NCI-H2227 (cell line): ENCODE results near the gene GRID1.

Source experiments
- DNase-seq: peaks from one replicate; lab custom pipeline; 2025; ENCODE audit not compliant: unreplicated experiment; lab: John Stamatoyannopoulos, UW

GRID1 gene

DNA sequence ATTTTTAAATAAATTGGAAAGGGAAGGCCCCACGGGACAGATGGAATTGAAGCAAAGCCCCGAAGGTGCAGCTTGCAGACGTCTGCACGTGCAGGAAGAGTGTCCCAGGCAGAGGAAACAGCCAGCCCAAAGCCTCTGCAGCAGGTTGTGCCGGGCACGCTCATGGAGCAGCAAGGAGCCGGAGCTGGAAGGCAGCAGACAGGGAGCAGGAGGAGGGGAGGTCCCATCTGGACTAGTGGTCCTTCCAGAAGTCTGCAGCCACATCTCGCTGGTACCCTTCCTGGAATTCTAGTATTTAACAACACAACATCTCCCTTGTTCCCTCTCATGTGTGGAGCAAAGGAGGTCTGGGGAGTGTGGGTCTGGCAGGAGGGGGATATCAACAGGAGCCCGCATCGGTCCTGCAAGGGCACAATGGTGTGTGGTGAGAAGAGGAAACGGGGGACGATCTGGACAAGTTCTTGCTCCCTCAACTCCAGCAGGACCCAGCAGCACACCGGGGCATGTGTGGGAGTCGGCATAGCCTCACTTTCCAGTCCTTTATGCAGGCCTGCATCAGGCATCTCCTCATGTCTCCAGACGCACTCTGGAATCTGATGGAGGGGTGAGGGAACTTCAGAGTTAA is 169.3 kb downstream of the GRID1 start:
- DNase-seq = no peak

DNA sequence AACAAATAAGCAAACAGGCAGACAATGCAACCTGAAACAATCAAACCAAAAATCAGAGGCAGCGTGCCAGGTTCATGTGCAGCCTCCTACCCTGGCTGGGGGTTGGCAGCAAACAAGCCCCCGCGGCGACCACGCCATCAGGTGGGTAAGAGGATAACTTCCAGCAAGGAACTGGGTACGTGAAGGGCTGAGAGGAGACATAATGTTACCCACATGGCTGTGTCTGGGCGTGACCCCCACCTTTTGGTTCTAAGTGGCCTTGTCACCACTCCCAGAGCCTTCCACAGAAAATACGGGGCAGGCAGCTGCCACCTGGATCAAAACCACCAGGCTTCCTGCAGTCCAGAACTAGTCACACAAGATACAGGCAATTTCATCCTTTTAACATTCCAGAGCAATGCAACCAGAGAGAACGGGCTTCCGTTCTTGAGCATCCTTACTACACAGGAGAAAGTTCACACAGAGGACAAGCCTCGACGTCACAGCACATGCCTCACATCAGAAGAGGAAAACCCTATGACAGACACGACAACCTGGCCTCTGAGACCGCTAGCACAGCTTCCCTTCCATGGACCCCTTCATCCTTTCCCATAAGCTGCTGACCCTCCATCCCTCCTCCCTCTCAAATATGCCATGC is 171.0 kb downstream of the GRID1 start:
- DNase-seq = no peak

DNA sequence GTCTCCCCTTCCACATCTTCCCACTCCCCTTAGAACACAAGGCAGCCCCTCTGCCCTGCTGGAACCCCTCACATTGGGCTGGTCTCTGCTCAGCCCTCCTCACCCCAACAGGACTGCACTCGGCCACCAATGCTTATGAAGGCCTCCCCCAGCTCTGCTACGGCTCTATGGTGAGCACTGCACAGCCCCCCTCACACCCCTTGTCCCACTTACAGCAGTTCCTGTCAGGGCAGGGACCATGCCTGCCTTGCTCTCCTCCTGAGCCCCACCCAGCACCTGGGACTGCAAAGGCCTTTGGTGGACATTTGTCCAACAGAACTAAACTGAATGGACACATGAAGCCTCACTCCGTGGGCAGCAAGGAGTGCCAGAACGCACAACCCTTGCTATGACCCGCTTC is 171.9 kb downstream of the GRID1 start:
- DNase-seq = no peak

DNA sequence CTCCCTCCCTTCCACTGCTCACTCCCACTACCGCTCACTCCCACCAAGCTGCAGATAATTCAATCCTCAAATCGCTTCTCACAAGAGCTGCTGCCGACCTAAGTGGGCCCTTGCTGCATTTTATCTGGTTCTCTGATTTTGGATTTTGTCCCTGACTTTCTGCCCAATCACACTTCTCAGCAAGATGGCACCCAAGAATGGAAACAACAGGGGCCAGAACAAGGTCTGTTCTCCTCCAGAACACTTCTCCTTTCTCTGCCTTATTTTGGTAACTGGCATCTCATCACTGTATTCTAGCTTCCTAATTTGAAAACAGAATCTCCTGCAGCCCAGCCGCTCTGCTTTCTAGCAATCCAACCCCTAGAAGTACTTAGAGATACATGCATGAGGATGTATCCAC is 172.8 kb downstream of the GRID1 start:
- DNase-seq = no peak

DNA sequence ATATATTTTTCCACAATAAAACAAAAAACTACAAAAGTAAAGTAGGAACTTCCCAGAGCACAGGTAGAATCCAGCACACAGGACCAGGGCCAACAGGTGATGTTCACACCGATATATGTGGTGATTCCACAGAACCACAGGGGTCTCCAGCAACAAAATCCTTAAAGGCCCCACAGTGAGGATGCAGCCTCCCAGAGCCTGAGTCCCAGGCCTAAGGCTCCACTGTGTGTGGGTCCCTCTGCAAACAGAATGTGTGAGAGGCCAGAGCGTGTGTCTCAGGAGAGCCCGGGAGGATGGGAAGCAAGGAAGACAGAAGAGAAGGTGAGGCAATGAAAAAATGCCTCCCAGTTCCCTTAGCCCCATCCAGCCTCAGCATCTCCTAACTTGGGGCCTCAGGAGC is 173.9 kb downstream of the GRID1 start:
- no peak for DNase-seq

DNA sequence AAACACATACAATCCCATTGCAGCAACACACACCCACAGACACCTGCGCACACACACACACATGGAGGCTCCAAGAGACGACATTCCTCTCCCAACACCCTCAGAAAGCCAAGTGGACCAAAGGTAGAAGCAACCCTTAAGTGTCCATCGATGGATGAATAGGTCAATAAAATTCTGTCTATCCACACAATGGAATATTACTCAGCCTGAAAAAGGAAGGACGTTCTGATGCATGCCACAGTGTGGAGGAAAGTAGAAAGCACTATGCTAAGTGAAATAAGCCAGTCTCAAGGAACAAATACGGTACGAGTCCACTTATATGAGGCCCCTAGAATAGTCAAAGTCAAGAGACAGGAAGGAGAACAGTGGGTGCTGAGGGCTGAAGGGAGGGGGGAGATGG is 174.4 kb downstream of the GRID1 start:
- DNase-seq = no peak

DNA sequence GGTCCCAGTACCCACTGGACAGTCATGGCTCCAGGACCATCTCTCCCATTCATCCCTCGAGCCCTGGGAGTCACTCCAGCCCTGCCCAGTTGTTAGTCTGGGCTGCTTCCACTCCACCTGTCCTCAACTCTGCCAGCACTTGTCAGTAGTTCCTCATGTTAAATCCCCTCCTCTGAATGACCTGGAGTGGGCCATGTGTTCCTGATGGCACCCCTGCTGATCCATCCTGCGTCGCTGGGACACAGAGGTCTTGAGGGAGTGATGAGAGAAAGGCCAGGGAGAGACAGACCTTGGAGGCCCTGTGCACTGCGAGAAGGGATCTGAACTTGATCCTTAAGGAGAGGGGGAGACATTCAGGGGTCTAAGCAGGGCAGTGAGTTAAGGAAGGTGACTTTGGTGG is 174.9 kb downstream of the GRID1 start:
- no peak for DNase-seq

DNA sequence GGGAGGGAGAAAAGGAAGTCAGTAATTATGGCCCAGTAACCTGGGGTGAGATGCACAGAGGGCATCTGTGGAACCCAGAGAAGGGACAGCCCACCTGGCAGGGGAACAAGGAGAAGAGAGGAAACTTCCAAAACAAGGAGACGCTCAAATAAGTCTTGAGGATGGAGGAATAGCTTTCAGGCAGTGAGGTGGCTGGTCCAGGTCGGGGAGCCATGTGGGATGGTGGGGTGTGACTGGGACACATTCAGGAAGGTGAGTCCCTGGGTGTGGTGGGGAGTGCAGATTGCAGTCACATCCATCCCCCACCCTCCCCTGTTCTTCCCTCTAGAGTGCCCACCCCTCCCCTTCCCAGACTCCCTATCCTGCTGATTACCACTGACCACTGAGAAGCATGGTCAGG is 175.4 kb downstream of the GRID1 start:
- no peak for DNase-seq

DNA sequence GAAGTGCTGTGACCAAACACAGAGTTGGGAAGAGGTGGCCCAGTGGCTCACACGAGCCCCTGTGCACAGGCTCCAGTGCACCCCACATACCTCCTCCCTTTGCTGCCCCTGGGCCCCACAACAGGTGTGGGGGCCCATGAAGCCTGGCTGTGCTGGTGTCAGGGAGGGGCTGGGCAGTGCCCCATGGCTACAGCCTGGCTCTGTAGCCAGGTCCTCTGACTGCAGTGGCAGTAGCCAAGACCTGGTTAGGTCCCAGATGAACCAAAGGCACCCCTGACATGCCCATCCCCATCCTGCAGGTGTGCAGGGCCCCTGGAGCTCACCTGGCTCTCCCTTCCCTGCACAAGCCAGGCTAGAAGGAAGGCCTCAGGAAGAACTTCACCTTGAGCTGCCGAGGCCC is 176.3 kb downstream of the GRID1 start:
- no peak for DNase-seq

DNA sequence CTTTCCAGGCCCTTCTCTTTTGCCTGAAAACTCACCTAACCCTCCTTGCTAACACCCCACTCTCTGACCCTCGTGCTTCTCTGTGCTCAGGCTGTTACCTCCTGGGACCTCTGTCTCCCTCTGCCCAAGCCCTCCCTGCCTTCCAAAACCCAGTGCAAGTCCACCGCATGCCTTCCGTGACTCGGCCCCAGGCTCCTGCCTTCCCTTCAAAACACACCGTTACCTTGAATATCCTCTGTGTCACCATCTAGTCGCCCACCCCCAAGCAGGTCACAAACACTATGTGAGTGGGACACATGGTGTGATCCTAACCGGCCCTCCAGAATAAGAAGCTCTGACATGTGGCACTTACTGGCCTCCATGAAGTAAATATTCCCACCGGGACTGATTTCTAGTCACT is 176.7 kb downstream of the GRID1 start:
- DNase-seq = no peak

DNA sequence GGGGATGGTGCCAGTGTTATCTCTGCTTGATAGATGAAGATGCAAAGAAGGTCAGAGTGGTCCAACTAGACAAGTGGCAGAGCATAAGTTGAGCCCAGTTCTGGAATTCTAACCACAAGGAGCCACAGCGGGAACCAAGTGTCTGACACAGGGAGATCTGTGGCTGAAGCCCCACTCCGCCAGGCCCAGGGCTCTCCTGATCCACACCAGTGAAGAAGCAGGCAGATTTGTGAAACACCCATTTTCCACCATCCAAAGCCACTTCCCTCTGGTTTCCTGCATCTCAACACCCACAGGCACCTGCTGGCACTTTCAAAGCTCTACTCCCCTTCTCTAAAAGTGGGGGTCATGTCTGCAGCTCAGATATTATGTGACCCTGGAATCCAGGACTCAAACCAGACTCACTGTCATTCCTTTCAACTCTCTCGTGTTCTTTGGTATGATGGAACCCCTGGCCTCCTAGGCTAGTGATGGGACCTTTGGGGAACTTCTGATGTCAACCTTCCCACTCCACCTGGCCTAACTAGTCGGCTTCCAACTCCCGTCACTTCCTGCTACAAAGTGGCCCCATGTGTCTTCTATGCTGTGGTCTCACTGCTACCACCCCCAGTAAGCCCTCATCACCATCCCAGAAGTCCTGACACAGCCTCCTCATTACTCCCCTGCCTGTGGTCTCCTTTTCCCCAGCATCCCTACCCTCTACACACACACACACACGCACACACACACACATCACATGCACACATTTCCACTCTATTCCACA is 177.6 kb downstream of the GRID1 start:
- DNase-seq = no peak

DNA sequence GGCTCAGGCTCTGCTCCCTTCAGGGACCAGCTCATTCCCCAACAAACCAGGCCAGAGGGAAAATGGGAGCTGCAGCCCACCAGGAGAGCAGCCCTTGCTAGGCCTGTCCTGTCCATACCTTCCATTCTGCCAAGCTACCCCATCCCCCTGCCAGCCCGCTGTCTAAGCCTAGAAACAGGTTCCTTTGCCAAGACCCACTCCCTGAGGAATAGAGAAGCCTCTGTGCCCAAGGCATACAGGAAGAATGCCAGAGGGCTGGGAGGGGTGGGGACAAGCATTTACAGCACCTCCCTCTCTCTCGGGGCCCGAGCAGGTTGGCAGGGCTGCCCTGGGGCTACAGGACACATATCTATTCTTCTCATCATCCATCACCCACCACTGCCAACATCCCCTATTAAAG is 178.3 kb downstream of the GRID1 start:
- DNase-seq = no peak

DNA sequence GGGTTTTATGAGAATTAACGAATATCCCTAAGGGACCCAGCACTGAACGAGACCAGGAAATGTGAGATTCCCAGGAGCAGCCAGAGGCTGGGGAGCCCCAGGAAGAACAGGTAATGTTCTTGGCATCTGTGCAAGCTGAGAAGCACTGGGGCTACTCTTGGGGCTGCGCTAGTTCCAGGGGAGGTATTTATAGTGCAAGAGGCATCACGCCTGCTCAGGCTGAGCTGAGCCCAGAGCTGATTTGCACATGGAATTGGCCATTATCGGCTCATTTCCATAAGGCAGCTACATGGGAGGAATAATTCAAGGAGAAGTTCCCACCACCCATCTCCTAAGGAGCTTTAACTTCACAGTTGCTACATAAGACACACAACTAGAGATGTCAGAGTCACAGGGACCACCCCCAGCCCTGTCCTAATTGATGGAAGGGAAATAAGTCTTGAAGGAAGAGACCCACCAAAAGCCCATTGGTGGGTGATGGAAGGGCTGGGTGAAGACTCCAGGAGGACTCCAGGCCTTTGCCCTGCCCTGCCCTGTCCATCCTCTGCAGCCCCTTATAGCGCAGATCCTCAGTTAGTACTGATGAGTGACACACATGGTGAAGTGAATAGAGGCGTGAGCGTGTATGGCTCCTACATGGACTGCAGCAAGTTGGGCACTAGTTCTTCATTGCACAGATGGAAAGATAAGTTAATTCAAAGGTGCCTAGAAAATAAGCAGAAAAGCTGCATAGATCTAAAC is 178.9 kb downstream of the GRID1 start:
- no peak for DNase-seq

DNA sequence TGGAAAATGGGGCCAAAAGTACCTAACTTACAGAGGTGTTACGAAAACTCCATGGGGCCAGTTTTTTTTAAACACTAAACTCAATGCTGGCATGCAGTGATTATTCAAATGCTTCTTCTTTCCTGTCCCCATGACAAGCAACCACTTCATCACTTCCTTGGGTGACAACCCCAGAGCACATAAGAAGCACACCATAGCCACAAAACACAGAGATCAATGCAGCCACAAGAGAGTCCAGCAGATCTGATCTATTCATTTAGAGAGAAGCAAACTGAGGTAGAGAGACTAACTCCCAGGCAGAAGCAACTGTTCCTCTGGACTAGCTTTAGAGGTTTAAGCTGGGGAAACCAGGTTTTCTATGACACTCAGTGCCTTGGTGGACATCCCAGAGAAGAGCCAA is 180.0 kb downstream of the GRID1 start:
- DNase-seq = no peak

DNA sequence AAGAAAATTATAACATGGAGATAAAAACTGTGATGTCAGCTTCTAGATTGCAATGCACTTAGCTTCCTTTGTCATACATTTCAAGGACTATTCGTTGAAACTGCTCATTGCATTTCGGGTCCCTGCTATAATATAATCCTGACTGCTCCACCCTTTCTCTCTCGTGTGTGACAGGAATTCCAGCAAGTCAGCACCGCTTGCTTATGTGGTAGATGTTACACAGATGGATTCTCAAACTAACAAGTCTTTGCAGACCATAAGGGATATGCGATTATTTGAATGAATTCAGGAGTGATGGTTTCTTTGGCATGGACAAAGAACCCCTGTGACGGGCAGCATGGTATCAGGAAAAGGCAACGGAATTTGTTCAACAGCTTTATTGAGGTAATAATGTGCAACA is 184.0 kb downstream of the GRID1 start:
- DNase-seq = no peak

DNA sequence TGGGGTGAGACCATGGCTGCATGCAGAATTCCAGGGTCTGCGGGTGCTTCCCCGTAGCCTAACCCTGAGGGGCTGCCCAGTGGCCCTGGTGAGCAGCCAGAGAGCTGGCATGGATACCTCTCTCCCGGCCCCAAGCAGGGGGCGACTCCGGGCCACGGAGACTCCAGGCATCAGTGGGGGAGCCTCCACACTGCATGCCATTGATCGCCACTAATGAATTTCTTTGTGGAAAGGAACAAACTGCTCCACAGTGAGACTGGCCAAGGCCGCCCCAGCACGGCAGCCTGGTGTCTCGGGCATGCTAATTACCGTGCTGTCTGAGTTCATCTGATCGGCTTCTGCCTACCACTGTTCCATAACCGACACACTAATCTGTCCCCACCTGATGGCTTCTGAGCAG is 184.4 kb downstream of the GRID1 start:
- no peak for DNase-seq

DNA sequence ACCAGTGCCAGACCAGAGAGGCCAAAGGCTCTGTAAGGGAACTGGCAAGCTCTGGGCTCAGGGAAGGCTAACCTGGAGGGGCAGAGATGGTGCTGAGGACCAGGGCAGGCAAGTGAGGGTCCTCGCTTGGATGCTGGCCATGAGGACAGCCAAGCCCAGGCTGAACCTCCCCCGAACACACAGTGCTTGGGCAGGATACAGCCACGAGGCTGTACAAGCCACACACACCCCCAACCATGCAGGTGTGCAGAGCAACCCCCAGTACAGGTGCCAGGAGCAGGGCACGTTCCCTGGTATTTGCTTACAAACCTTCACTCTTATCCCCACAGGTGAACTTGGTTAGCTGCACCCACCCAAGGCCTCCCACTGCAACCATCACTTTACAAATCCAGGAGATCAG is 185.7 kb downstream of the GRID1 start:
- no peak for DNase-seq

DNA sequence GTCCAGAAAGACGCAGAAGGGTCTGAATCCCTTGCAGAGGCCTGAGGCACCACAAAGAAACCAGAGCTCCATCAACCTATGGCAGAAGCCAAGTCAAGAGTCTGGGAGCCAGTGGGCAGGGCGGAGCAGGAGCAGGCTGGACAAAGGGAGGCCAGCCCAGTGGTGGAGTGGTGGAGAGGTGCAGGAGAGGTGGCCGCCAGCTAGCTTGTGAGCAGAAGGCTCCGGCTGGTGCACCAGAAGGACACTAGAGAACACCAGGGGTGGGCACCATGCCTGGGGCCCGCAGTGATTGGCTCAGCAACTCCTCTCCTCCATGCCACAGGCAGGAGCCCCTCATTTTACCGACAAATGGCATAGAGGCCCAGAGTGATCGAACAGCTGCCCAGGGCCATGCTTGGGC is 186.6 kb downstream of the GRID1 start:
- DNase-seq = no peak

DNA sequence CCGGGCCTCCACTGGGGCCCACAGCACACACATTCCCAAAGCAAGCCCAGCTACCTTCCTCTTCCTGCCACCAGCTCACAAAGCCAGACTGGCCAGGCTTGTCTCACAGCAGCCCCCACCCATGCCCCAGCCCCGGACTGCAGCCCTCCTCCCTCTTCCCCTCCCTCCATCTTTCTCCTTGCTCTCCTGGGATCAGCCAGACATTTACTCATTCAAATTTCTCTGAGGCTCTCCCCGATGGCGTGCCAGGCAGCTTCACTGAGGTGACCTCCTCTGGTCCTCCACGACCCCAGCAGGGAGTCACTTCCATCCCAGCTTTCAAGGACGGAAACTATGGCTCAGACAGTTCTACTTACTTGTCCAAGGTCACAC is 187.5 kb downstream of the GRID1 start:
- no peak for DNase-seq

DNA sequence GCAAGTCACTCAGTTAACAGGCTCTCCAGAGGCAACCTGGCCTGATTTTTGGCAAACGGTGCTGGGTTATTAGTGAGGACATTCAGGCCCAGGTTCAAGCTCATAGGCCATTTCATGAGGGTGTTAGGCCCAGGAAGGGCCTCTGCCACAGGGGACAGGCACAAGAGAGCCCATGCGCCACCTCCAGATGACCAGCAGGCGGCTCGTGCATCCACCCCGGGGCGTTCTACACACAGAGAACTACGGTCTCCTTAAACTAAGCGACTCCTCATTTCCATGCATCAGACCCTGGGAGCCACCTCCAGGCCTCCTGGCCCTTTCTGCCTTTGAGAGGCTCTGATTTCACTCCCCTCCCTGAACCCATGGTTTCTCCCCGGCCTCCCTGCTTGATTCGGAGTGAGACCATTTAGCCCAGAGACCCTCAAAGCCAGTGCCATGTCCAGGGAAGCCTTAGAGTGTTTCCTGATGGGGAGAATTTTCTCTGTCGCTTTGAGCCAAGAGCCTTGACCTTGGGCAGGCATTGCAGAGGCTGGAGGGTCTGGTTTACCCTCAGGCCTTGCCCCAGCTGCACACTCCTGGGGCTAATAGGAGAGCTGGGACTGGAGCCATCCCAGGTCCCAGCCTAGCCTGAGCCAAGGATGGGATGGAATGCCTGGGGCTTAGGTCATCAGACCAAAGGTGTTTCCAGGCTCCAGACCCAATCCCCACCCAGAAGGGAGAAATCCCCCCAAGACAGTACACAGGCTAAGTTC is 188.0 kb downstream of the GRID1 start:
- DNase-seq = no peak

DNA sequence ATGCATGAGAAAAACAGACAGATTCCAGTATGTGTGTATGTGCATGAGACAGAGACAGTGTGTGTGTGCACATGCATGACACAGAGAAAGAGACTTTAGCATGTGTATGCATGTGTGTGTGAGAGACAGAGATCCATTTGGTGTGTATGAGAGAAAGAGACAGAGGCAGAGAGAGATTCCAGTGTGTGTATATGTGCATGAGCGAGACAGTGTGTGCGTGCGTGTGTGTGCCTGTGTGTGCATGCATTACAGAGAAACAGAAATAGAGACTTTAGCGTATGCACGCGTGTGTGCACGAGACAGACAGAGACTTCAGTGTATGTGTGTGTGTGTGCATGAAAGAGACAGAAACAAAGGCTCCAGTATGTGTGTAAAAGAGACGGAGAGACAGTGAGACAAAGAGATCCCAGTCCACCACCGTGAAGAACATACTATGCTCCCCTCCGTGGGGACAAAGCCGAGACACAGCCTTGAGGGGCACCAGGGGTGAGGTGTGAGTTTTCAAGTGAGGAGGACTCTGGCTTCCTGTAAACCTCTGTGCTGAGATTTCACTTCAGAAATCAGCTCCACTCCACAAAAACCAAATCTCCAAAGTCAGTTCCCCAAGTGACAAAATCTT is 188.9 kb downstream of the GRID1 start:
- DNase-seq = no peak
